Breast epithelium (tissue), 3 donors: ENCODE measurements around the gene CDH18.

Experiments used
- CTCF ChIP-seq, 3 donors: fragments of 450-650 bp; IDR thresholded peaks; one replicate each; pipeline ENCODE4 v1.5.1; 2016 to 2017; ENCODE audit warnings: antibody characterized with exemption in 3 of 3, mild to moderate bottlenecking in 3 of 3, moderate library complexity in 3 of 3
- POLR2A ChIP-seq: fragments of 450-650 bp; IDR thresholded peaks from one replicate; pipeline ENCODE4 v1.6.1; 2016; ENCODE audit warnings: antibody characterized with exemption, mild to moderate bottlenecking, moderate library complexity
- POLR2AphosphoS5 ChIP-seq, 3 donors: sonication (generic); formaldehyde crosslinking; IDR thresholded peaks; one replicate each; pipeline ENCODE4 v1.6.1; 2017; ENCODE audit warnings: antibody characterized with exemption in 3 of 3

- no peak for TF ChIP-seq POLR2AphosphoS5 (IDR thresholded peaks at IDR 0.05)
- TF ChIP-seq CTCF (IDR thresholded peaks at IDR 0.05) = no peak
- TF ChIP-seq POLR2A = no peak
Measured at GRCh38 chr5:19891658-19892057, 96.3 kb downstream of the CDH18 start.
